NCI-H82 (cell line): ENCODE results near the gene ARNT2.

Experiments used
- DNase-seq: peaks from one replicate; lab custom pipeline; 2025; lab: John Stamatoyannopoulos, UW

The ARNT2 gene

GRCh38 chr15:80594091-80594889, 190.1 kb downstream of the ARNT2 start:
- no peak for DNase-seq

- DNase-seq: no peak
Observed at GRCh38 chr15:80595396-80595795, 191.2 kb downstream of the ARNT2 start.

- no peak for DNase-seq
Observed at GRCh38 chr15:80596521-80596976, 192.4 kb downstream of the ARNT2 start.

- DNase-seq: no peak
Observed at GRCh38 chr15:80597076-80597475, 192.9 kb downstream of the ARNT2 start.

- DNase-seq: no peak
Observed at GRCh38 chr15:80599359-80599758, 195.2 kb downstream of the ARNT2 start.

- DNase-seq: no peak
Observed at GRCh38 chr15:80600626-80601025, 196.4 kb downstream of the ARNT2 start.

- DNase-seq: no peak
Observed at GRCh38 chr15:80601256-80601655, 197.1 kb downstream of the ARNT2 start.

GRCh38 chr15:80604583-80605575, 200.7 kb downstream of the ARNT2 start:
- DNase-seq: no peak

GRCh38 chr15:80605591-80606150, 201.5 kb downstream of the ARNT2 start:
- DNase-seq: no peak

- DNase-seq: no peak
Observed at GRCh38 chr15:80606511-80607071, 202.4 kb downstream of the ARNT2 start.

- DNase-seq: no peak
Observed at GRCh38 chr15:80607287-80607980, 203.3 kb downstream of the ARNT2 start.

- DNase-seq: no peak
Observed at GRCh38 chr15:80608688-80609087, 204.5 kb downstream of the ARNT2 start.

- no peak for DNase-seq
Observed at GRCh38 chr15:80609091-80609490, 204.9 kb downstream of the ARNT2 start.

GRCh38 chr15:80609512-80609946, 205.3 kb downstream of the ARNT2 start:
- no peak for DNase-seq

GRCh38 chr15:80611543-80612080, 207.4 kb downstream of the ARNT2 start:
- no peak for DNase-seq

GRCh38 chr15:80612118-80612823, 208.1 kb downstream of the ARNT2 start:
- no peak for DNase-seq

- DNase-seq: no peak
Observed at GRCh38 chr15:80613762-80614365, 209.7 kb downstream of the ARNT2 start.

GRCh38 chr15:80614711-80615360, 210.7 kb downstream of the ARNT2 start:
- no peak for DNase-seq

GRCh38 chr15:80615361-80615736, 211.2 kb downstream of the ARNT2 start:
- DNase-seq: no peak
